ENCODE measurements around the gene CLMN.

Gene CLMN

GRCh38 chr14:95318399-95319311, 1.1 kb downstream of the CLMN start:
- in situ Hi-C loops (cut with HindIII; ENCODE audit: low sequenced_read_pairs) = no loop called here

GRCh38 chr14:95317817-95318343, 1.8 kb downstream of the CLMN start:
- no peak for DNase-seq (ENCODE audit: low read depth, low spot score)
- no peak overlapping the region for H3K4me3 ChIP-seq (ENCODE audit: low read depth, low read length)
- in situ Hi-C loops (cut with HindIII; ENCODE audit: low sequenced_read_pairs) = no loop called here
- no peak for TF ChIP-seq CTCF (IDR thresholded peaks at IDR 0.05; ENCODE audit: low read depth, low read length)

More at GRCh38 chr14:95318399-95319311, 1.1 kb downstream of the CLMN start:
- H3K4me3 ChIP-seq (ENCODE audit: low read depth, low read length) = peak overlapping the region; percentile 47
- no peak for DNase-seq (ENCODE audit: low read depth, low spot score)
- no peak for TF ChIP-seq CTCF (IDR thresholded peaks at IDR 0.05; ENCODE audit: low read depth, low read length)

GRCh38 chr14:95316821-95317220, 2.9 kb downstream of the CLMN start:
- in situ Hi-C loops (cut with HindIII; ENCODE audit: low sequenced_read_pairs) = no loop called here
- DNase-seq (ENCODE audit: low read depth, low spot score) = no peak
- TF ChIP-seq CTCF (IDR thresholded peaks at IDR 0.05; ENCODE audit: low read depth, low read length) = no peak
- H3K4me3 ChIP-seq (ENCODE audit: low read depth, low read length) = no peak overlapping the region

GRCh38 chr14:95315579-95315978, 4.1 kb downstream of the CLMN start:
- TF ChIP-seq CTCF (IDR thresholded peaks at IDR 0.05; ENCODE audit: low read depth, low read length) = no peak
- H3K4me3 ChIP-seq (ENCODE audit: low read depth, low read length) = no peak overlapping the region
- no peak for DNase-seq (ENCODE audit: low read depth, low spot score)
- in situ Hi-C loops (cut with HindIII; ENCODE audit: low sequenced_read_pairs) = no loop called here

GRCh38 chr14:95315156-95315555, 4.6 kb downstream of the CLMN start:
- TF ChIP-seq CTCF (IDR thresholded peaks at IDR 0.05; ENCODE audit: low read depth, low read length) = no peak
- in situ Hi-C loops (cut with HindIII; ENCODE audit: low sequenced_read_pairs) = no loop called here
- no peak for DNase-seq (ENCODE audit: low read depth, low spot score)
- H3K4me3 ChIP-seq (ENCODE audit: low read depth, low read length) = no peak overlapping the region

GRCh38 chr14:95314609-95315008, 5.1 kb downstream of the CLMN start:
- in situ Hi-C loops (cut with HindIII; ENCODE audit: low sequenced_read_pairs) = no loop called here
- peak; percentile 22 for DNase-seq (ENCODE audit: low read depth, low spot score)
- TF ChIP-seq CTCF (IDR thresholded peaks at IDR 0.05; ENCODE audit: low read depth, low read length) = no peak
- H3K4me3 ChIP-seq (ENCODE audit: low read depth, low read length) = no peak overlapping the region

Data from astrocyte of the spinal cord (primary cell).